HG03045 (cell line): ENCODE measurements around the gene CD58.

Experiments used
- ATAC-seq: cut with Tn5 transposase; IDR thresholded peaks from one replicate; pipeline ENCODE4 v1.9.1; 2021; ENCODE audit warnings: mild to moderate bottlenecking, moderate library complexity; ENCODE audit not compliant: unreplicated experiment

The CD58 gene

GRCh38 chr1:116476321-116476720 is 94.5 kb downstream of the CD58 start:
- ATAC-seq: no peak

- no peak for ATAC-seq
Observed at GRCh38 chr1:116475850-116476218, 95.0 kb downstream of the CD58 start.

- no peak for ATAC-seq
Observed at GRCh38 chr1:116474921-116475849, 95.6 kb downstream of the CD58 start.

GRCh38 chr1:116472431-116472961 is 98.3 kb downstream of the CD58 start:
- ATAC-seq: no peak

- ATAC-seq: no peak
Observed at GRCh38 chr1:116471241-116471640, 99.6 kb downstream of the CD58 start.

- no peak for ATAC-seq
Observed at GRCh38 chr1:116470671-116471070, 100.2 kb downstream of the CD58 start.

- no peak for ATAC-seq
Observed at GRCh38 chr1:116466810-116467557, 103.8 kb downstream of the CD58 start.

- no peak for ATAC-seq
Observed at GRCh38 chr1:116465845-116466685, 104.8 kb downstream of the CD58 start.

GRCh38 chr1:116465477-116465844 is 105.4 kb downstream of the CD58 start:
- no peak for ATAC-seq
